Effector memory CD4-positive, alpha-beta T cell (primary cell): Measurements from ENCODE around the gene EPHB1.

ENCODE experiments used
- DNase-seq, 3 donors: peaks; one replicate each; pipeline ENCODE4 v3.0.0-alpha.2; 2020
- H3K27ac ChIP-seq: 2 replicates; pipeline ENCODE4 v1.7.0; 2013; ENCODE audit warnings: mild to moderate bottlenecking, low read length, moderate library complexity; ENCODE audit not compliant: insufficient read depth, poor library complexity, severe bottlenecking
- H3K27me3 ChIP-seq: replicated peaks from 2 replicates; pipeline ENCODE4 v1.7.0; 2013; ENCODE audit warnings: mild to moderate bottlenecking, low read length; ENCODE audit not compliant: insufficient read depth, control insufficient read depth, poor library complexity, severe bottlenecking
- H3K36me3 ChIP-seq: 2 replicates; pipeline ENCODE4 v1.7.0; 2013; ENCODE audit warnings: mild to moderate bottlenecking, low read length, moderate library complexity; ENCODE audit not compliant: control insufficient read depth, insufficient read depth
- H3K4me1 ChIP-seq: 2 replicates; pipeline ENCODE4 v1.7.0; 2013; ENCODE audit warnings: low read length, mild to moderate bottlenecking; ENCODE audit not compliant: control insufficient read depth, insufficient read depth, poor library complexity, severe bottlenecking
- H3K4me3 ChIP-seq: 2 replicates; pipeline ENCODE4 v1.7.0; 2013; ENCODE audit warnings: low read length, low read depth, mild to moderate bottlenecking; ENCODE audit not compliant: insufficient read depth, poor library complexity, severe bottlenecking
- H3K9me3 ChIP-seq: 2 replicates; pipeline ENCODE4 v1.7.0; 2013; ENCODE audit warnings: mild to moderate bottlenecking, low read length, moderate library complexity; ENCODE audit not compliant: control insufficient read depth

The EPHB1 gene

GRCh38 chr3:135263331-135263730, 468.3 kb downstream of the EPHB1 start:
- H3K9me3 ChIP-seq, result no peaks in the 10 kb centered on the region

GRCh38 chr3:135267487-135267886, 472.4 kb downstream of the EPHB1 start:
- no peaks in the 10 kb centered on the region for H3K36me3 ChIP-seq
- DNase-seq, result no peak
- H3K27ac ChIP-seq, result no peak overlapping the region
- no peak overlapping the region for H3K4me3 ChIP-seq
- no peaks in the 10 kb centered on the region for H3K4me1 ChIP-seq
- H3K27me3 ChIP-seq, result no peaks in the 10 kb centered on the region
- no peaks in the 10 kb centered on the region for H3K9me3 ChIP-seq

More at GRCh38 chr3:135263331-135263730, 468.3 kb downstream of the EPHB1 start:
- no peak for DNase-seq
- no peaks in the 10 kb centered on the region for H3K4me1 ChIP-seq
- no peak overlapping the region for H3K27ac ChIP-seq
- H3K27me3 ChIP-seq, result no peaks in the 10 kb centered on the region
- no peaks in the 10 kb centered on the region for H3K36me3 ChIP-seq
- H3K4me3 ChIP-seq, result no peak overlapping the region

GRCh38 chr3:135268941-135269532, 474.0 kb downstream of the EPHB1 start:
- DNase-seq, result no peak
- Histone ChIP-seq H3K4me1 (no peaks in the 10 kb centered on the region), H3K27ac (no peak overlapping the region), H3K9me3 (no peaks in the 10 kb centered on the region), H3K4me3 (no peak overlapping the region), H3K27me3 (no peaks in the 10 kb centered on the region), H3K36me3 (no peaks in the 10 kb centered on the region)

GRCh38 chr3:135271177-135272025, 476.3 kb downstream of the EPHB1 start:
- no peak for DNase-seq
- Histone ChIP-seq H3K9me3 (no peaks in the 10 kb centered on the region), H3K27me3 (no peaks in the 10 kb centered on the region), H3K4me3 (no peak overlapping the region), H3K4me1 (no peaks in the 10 kb centered on the region), H3K36me3 (no peaks in the 10 kb centered on the region), H3K27ac (no peak overlapping the region)

- Histone ChIP-seq H3K4me1 (no peaks in the 10 kb centered on the region), H3K36me3 (no peaks in the 10 kb centered on the region), H3K9me3 (no peaks in the 10 kb centered on the region), H3K27ac (no peak overlapping the region), H3K4me3 (no peak overlapping the region), H3K27me3 (no peaks in the 10 kb centered on the region)
- no peak for DNase-seq
Observed at GRCh38 chr3:135272026-135272669, 477.1 kb downstream of the EPHB1 start.

- Histone ChIP-seq H3K27me3 (no peaks in the 10 kb centered on the region), H3K4me3 (no peak overlapping the region), H3K4me1 (no peaks in the 10 kb centered on the region), H3K36me3 (no peaks in the 10 kb centered on the region), H3K9me3 (no peaks in the 10 kb centered on the region), H3K27ac (no peak overlapping the region)
- DNase-seq, result no peak
Observed at GRCh38 chr3:135292162-135292561, 497.1 kb downstream of the EPHB1 start.

DNA sequence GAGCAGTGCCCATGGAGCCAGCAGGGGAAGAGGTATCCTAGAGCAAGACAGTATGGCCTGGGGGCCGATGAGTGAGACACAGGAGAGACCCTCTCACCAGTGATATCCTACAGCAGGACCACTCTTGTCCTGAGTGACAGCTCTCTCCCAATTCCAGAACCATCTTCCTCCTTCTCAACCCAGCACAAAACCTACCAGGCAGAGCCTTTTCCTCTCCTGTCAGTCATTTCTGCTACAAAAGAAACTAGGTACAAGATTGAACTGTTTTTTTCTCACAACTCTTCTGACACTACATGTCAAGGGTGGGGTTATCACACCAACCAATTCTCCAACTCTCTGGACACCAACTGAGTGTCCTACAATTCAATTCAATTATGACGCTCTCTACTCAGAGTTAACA, 506.6 kb downstream of the EPHB1 start:
- no peak for DNase-seq
- Histone ChIP-seq H3K27ac (no peak overlapping the region), H3K27me3 (no peaks in the 10 kb centered on the region), H3K4me1 (no peaks in the 10 kb centered on the region), H3K36me3 (no peaks in the 10 kb centered on the region), H3K9me3 (no peaks in the 10 kb centered on the region), H3K4me3 (no peak overlapping the region)

GRCh38 chr3:135304378-135304777, 509.3 kb downstream of the EPHB1 start:
- H3K9me3 ChIP-seq, result no peaks in the 10 kb centered on the region
- H3K4me3 ChIP-seq, result no peak overlapping the region
- no peak overlapping the region for H3K27ac ChIP-seq
- H3K4me1 ChIP-seq, result no peaks in the 10 kb centered on the region
- H3K27me3 ChIP-seq, result no peaks in the 10 kb centered on the region
- no peaks in the 10 kb centered on the region for H3K36me3 ChIP-seq
- DNase-seq, result no peak
